DND-41 (cell line): ENCODE results near the gene ME3.

ENCODE experiments used
- CTCF ChIP-seq: IDR thresholded peaks from 2 replicates; pipeline ENCODE4 v1.5.1; 2012; ENCODE audit warnings: borderline replicate concordance, low read length, moderate library complexity, mild to moderate bottlenecking; ENCODE audit not compliant: poor library complexity, severe bottlenecking; ENCODE audit errors: extremely low read depth
- EZH2 ChIP-seq: IDR thresholded peaks from 3 replicates; pipeline ENCODE4 v1.6.1; 2012; ENCODE audit warnings: borderline replicate concordance, low read depth, mild to moderate bottlenecking, moderate library complexity, low read length, inconsistent platforms; ENCODE audit not compliant: severe bottlenecking

DNA sequence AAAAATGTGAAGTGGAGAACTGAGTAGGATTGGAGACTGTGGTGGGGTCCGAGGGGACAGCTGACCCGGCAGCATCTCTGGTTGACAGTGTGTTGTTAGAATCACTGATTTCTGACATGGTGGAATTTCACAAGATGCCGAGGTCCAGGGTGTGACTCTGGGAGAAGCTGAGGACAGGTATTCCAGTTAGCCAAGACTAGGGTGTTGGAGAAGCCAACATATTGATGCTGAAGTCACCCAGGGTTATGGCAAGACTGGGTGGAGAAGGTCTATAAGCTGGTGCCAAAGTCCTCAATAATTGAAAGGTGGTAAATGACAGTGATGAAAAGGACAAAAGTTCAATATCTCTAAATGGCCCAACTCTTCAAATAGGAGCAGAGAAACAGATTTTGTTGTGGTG, 86.1 kb downstream of the ME3 start:
- TF ChIP-seq CTCF (no peak), EZH2 (no peak)
